NCI-H187 (cell line): ENCODE data around the gene TECPR1.

Experiments
- DNase-seq, 2 experiments: peaks; one replicate each; lab custom pipeline; 2025; lab: John Stamatoyannopoulos, UW

The TECPR1 gene

DNA sequence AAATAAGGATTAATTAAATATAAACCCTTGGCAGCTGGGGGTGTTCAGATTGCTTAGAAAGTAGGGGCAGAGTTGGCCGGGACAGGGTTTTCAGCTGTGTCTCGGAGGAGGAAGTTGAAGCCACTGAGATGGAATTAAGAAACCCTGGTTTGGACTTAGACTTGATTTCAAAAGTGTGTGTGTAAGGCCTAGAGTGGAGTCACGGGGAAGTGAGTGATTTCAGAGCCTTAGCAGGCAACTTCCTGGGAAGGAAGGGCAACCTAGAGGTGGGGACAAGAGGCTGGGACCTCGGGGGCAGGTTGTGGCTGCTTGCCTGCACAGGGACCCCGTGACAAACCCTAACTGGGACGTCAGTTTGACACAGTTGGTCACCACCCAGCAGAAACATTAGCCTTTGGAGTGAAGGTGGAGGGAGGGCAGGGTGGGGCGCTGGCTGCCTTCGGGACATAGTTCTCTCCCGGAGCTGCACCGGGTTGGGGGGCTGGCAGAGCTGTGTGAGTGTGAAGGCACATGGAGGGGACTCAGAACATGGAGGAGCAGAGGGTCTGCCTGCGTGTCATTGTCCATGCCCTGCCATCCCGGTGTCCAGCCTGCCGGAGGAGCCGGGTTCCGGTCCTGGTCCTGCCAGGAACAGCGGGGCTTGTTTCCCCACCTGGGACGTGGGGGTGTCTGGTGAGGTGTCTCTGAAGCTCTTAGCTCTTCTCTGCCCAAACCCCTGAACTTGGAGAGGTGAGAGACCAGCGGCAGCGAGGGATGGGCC, 31.3 kb upstream of the TECPR1 start:
- DNase-seq, result no peak

DNA sequence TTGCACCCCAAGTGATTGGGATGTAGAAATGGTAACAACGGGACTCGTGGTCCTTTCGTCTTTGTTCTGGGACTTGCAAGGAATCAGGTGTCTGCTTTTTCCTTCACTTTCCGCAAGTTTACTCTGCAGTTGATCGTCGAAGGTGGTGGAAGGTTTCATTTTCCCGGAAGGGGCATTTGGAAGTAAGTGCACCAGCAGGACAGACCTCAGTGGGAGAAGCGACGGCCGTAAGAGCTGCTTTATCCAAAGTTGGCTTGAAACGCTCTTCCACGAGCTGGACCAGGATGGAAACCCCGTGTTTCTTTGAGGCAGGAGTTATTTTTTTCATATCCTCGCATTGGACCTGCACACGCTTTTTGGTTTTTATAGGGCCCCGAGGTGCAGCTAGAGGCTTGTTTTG, 30.7 kb upstream of the TECPR1 start:
- DNase-seq, result no peak

DNA sequence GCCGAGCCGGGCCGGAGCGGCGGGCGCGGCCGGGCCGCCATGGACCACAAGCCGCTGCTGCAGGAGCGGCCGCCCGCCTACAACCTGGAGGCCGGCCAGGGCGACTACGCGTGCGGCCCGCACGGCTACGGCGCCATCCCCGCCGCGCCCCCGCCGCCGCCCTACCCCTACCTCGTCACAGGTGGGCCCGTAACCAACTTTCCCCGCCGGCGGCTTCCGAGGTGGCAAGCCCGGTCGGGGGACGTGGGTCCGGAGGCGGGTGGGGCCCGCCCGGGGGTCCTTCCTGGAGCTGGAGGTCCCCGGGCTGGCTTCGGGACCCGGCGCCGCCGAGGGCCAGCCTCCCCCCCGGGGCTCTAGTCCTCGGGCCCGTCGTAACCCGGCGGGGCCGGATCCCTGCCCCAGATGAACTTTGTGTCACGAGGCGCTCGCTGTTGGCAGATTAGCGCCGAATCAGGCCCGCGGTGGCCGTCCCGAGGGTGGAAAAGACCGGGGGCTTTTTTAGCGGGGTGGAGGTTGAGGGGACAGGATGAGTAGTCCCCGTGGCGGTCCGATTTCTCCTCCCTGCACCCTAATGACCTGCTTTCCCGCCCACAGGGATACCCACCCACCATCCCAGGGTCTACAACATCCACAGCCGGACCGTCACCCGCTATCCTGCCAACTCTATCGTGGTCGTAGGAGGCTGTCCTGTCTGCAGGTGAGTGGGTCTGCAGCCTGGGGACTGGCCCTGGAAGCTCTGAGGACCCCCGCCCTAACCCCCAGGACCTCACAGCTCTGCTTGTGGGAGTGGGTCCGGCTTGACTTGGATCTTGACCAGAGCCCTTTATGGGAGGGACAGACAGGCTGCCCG, 29.9 kb upstream of the TECPR1 start:
- DNase-seq, result no peak

DNA sequence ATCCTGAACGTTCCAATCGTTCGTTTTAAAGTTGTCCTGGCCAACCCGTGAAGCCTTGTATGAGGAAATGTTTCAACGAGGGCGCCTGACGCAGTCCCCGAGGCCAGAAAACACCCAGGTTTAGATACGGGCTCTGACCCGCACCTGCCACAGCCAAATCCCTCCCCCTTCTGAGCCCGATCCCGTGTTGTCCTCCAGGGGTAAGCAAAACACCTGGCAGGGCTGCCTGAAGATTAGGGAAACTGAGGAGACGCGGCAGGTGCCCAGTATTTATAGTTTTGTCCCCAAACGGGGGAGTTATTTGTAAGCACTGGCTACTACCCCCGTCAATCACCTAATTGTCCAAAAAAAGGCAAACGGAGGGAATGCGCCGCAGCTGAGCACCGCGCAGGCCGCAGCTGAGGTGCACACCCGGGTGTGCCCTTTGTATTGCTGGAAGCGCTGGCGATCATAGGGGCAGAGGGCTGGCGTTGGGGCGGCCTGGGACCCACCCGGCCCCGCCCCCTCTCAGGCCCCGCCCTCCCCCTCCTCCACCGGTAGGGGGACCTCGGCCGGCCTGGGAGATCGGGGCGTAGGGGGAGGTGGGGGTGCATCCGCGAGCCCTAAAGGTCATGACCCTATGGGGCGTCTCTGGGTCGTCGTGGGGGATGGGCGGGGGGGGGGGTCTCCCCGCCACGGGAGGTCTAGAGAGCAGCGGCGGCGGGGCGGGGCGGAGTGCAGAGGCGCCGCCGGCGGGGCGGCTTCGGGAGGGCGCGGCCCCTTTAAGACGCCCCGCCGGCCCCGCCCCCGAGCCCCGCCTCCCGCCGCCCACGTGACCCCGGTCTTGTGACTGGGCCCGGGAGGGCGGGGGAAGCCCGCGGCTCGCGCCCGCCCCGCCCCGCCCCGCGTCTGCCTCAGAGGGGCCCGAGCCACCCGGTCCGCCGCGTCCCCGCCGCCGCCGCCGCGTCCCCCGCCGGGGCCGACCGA, 29.0 kb upstream of the TECPR1 start, which contains the start of gene BRI3:
Gene BRI3, plus strand, starts transcription at position 896 of the 966 bp plus-strand sequence. CDS start 110 bp downstream, outside the sequence.
- DNase-seq, result peak; percentile 86 to 91

DNA sequence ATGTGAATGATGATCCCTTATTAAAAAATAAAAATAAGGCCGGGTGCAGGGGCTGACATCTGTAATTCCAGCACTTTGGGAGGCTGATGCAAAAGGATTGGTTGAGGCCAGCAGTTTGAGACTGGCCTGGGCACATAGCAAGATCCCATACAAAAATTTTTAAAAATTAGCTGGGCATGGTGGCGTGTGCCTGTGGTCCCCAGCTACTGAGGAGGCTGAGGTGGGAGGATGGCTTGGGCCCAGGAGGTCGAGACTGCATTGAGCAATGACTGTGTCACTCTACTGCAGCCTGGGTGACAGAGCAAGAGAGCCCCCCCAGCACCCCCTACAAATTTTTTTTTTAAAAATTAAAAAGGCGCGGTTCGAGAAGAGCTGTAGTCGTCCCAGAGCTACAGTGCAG, 28.3 kb upstream of the TECPR1 start:
- no peak for DNase-seq

DNA sequence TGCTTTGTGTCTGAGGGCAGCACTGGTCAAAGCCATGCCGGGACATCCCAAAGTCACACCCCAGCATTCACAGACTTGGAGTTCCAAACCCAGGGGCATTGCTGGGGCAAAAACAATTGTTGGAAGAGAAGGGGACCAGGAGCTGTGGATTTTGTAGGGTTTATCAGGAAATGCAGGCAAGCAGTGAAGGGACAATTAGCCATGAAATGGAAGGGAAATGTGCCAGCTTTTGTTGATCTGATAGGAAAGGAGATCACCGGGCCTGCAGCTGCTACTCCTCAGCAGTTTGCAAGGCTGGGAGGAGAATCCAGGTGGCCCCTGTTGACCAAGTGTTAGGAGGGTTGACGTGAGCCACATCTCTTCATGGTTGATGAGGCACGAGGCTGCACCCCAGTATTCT, 26.9 kb upstream of the TECPR1 start:
- no peak for DNase-seq

DNA sequence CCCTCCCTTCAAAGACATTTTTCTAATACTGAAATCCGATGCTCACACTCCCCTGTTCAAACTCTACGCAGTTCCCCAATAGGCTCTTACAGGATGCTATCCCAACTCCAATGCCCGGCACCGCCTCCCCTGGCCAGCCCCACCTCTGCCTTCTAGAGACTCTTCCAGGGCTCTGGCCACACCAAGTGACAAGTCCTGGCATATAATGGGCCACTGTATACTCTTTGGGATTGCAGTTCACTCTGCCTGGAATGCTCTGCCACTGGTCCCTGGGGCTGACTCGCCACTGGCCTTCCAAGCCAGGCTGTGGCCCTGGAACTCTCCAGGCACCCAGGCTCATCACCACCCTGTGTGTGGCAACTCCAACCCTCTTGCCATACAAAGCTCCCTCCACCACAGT, 26.4 kb upstream of the TECPR1 start:
- DNase-seq, result no peak

DNA sequence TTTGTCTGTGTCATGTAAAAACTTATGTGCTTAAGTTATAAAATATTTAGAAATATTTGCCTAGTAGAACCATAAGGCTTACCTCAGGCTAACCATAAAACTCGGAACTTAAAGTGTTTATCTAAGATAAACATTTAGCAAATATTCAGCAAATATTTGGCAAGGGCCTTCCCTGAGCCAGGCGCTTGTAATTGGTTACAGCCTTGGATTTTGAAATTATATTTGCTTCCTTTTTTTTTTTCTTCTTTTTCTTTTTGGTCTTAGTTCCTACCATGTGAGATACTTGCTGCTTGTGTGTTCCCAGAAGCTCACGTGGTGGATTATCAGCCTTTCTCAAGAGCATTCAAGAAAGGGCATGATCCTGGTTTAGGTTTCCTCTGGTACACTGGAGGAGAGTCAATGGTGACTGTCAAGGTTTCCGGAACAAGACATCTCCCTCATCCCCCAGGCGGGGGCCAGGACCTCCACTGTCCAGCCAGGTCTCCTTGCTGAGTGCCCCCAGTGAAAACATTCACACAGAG, 24.3 kb upstream of the TECPR1 start:
- DNase-seq, result no peak

DNA sequence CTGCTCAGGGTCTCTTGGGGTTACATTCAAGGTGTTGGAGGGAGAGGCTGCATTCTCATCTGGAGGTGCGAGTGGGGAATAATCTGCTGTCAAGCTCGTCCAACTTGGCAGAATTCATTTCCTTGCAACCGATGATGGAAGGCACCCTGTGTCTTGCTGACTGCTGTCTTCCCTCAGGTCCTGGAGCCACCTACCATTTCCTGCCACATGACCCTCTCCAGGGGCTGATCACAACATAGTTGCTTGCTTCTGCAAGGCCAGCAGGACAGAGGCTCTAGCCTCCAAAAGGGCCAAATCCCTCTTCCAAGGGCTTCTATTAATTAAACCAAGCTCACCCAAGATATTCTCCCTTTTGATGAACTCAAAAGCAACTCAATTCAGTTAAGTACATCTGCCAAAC, 15.3 kb upstream of the TECPR1 start:
- DNase-seq, result no peak

DNA sequence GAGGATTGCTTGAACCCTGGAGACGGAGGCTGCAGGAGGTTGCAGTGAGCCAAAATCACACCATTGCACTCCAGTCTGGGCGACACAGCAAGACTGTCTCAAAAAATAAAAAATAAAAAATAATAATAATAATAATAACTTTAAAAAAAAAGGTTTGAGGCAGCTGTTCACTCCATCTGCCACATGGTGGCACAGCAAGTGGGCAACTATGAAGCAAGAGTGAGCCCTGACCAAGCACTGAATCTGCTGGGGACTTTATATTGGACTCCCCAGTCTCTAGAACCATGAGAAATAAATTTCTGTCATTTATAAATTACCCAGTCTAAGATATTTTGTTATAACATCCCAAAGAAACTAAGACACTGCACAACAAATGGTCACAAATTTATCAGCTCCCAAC, 14.8 kb upstream of the TECPR1 start:
- no peak for DNase-seq

DNA sequence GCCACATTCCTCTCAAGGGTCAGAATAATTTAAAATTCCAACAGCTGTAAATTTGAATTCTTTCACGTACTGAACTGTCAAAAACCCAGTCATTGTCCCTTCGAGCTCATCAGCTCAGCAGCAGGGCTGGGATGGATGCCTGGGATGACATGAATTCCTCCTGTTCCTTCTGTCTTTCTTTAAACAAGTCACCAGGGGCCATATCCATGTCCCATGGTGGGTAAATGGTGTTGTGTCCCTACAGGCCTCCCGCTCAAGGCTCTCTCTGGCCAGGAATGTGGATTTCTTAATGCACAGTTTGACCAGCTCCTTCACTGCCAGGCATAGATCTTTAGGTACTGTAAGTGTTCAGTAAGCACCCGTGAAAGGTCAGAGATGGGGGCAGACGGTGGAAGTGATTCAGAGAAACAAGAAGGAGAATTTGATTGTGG, 13.8 kb upstream of the TECPR1 start:
- no peak for DNase-seq

DNA sequence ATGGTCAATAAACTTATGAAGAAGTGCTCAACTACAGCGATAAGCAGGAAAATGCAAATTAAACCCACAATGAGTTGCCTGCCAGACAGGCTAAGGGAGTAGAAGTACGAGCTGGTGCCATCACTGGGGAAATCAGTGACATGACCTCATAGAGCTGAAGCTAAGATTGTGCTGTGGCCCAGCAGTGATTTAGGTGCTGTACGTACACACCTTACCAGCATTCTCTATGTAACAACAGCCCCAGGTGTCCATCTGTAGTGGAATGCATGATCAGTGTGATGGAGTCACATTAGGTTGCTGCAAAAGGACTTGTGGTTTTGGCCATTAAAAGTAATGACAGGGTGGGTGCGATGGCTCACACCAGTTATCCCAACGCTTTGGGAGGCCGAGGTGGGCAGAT, 5.7 kb upstream of the TECPR1 start:
- DNase-seq, result no peak

DNA sequence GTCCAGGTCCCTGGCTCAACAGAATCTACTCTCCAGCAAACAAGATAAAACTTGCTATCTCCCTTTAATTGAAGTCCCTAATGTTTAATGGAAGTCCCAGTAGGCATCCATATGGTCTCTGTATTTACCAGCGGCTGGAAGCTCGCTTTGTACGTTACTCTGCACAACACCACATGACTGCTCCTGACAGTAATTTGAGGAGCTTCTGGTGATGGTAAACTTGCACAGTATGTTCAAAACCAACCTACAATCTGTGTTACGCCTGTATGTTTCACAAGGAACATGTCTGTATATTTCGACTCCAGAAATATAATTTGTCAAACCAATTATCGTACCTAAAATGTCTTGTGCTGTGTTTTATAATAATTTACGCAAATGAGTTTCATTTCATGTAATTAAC, 4.4 kb upstream of the TECPR1 start:
- DNase-seq, result no peak

DNA sequence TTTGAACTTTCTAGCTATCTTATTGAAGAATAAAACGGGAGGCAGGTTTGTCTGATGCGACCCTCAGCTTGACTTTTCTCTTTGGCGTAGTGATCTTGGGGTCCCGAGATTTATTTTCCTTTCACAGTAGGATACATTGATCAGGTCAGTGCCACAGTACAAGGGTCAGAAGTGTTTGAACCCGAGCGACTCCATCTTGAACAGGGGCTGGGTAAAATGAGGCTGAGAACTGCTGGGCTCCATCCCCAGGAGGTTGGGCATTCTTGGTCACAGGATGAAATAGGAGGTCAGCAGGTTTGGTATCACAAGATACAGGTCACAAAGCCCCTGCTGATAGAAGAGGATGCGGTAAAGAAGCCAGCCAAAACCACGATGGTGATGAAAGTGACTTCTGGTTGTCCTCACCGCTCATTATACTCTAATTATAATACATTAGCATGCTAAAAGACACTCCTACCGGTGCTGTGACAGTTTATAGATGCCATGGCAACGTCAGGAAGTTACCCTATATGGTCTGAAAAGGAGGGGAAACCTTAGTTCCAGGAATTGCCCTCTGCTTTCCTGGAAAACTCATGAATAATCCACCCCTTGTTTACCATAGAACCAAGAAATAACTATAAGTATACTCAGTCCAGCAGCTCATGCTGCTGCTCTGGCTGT, 3.0 kb upstream of the TECPR1 start:
- no peak for DNase-seq

DNA sequence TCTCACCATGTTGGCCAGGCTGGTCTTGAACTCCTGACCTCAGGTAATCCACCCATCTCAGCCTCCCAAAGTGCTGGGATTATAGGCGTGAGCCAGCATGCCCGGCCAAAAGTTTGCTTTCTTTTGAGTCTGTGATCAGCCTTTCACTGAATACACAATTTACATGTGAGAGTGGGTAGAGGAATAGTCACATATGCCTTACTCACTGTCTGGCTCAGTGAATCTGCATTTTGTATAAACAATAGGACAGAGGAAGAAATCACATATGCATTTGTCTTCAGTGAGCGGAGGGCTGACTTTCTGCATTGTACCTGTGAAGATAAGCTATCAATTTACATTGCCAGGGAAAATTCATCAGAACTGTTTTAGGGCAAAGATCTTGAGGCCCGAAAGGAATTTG, 2.5 kb upstream of the TECPR1 start:
- no peak for DNase-seq

DNA sequence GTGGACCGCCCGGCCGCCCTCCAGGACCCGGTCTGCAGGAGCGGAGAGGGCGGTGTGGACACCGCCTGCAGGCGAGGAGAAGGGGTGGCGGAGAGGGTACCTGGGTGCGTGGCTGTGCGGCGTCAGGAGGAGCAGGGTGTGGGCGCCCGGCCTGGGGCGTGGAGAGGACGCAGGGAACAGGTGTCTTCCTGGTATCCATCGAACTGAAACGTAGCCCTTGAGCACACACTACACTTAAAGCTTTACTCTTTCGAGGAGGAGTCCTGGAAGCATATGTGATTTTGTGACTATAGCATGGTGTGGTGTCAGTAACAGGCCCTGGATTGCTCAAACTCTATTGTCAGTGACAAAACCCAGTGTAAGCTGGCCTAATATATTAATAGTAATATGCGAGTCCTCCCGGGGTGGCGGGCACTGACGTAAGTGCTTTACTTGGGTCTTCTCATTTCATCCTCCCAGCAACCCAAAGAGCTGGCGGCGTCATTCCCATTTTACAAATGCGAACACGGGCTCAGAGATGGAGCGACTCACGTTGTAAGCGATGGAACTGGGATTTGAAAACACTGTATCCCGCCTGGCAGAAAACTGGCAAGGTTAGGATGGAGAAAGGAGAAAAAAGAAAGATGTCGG, 508 bp upstream of the TECPR1 start:
- peak in 1 of 2 experiments; percentile 63 for DNase-seq

DNA sequence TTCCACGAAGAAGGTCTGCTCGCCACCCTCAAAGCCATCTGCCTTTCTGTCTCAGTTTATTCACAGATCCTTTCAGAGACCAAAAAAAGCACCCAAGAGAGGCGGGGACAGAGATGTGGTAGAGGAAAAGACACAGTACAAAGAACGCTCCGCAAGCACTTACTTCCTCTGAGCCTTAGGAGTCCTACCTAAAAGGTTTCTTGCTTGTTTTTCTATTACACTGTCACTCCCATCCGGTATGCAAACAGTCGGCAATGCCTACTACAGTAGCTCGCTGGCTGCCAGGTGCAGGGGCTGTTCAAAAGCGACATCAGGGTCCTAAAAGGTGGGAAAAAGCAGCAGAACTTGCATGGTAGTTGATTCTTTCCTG, 816 bp downstream of the TECPR1 start:
- DNase-seq, result no peak

DNA sequence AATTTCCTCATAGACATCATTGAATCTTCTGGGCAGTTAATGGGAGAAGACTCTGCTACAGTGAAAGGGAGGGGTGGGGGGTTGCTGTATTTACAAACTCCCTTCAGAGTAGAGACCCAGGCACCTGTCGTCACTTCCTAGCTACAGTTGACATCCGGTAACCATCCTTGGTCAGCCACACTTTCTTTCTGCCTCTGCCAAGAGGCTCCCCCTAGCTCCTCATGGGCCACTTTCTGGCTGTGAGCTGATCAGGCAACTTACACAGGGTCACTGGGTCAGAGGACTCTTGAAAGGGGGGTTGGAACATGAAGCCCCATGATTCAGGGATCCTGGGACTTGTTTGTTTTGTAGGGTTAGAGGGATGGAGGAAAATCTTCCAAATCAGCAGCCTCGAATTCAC, 1.2 kb downstream of the TECPR1 start:
- DNase-seq, result no peak

DNA sequence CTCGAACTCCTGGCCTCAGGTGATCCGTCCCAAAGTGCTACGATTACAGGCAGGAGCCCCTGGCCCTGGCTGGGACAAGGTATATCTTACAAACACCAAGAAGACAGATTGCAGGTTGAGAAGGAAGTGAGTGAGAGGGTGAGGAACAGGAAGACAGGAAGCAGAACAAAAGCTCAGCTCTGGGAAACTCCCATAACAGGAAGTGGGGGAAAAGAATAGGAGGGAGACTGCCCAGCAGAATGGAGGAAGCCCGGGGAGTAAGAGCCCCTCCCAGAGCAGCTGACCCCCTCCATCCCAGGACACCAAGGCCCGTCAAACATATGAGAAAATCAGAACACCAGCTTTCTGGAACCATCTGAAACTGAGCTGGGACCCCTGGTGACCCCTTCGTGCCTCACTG, 2.9 kb downstream of the TECPR1 start:
- DNase-seq, result no peak

DNA sequence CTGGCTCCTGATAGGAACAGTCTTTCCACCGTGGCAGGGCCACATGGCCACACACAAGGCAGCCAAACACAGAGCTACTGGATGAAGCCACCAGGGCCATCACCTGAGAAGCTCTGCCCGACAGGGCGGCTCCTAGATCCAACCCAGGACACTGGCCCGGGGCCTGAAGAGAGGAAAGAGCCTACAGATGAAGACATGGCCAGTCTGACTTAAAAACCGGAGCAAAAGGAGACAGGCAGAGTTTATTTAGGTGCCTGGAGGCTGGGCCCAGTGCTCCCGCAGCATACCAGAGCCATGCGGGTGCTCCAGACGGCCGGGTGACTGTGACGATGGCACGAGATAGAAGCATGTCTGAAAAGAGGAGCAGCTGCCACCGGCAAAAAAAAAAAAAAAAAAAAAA, 3.9 kb downstream of the TECPR1 start:
- no peak for DNase-seq

DNA sequence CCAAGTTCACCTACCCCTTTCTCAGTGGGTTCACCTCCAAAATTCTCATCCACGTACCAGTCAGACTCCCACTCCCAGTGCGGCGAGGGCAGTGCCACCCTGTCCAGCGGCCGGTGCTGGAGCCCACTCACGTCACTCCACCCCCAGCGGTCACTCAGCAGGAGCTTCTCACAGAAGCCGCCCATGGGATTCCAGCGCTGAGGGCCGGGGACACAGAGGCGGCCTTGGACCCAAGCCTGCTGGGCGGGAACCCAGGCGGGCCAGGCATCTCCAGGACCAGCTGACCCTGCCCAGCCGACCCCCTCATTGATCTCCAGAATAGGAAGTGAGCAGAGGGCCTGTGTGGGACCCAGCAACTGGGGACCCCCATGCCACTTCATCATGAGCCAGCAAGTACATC, 7.2 kb downstream of the TECPR1 start:
- DNase-seq, result no peak
